SK-N-SH (cell line): ENCODE results near the gene SMARCC1. TPM values are rescaled to one million over a fixed set of nuclear protein-coding genes. Genes with fewer than 3 reads are reported as not detected.

Experiments used
- CTCF ChIA-PET: fragments of 300-600, 350-600 bp; formaldehyde crosslinking; extraction: SDS; loops from one replicate; lab custom pipeline; 2021; lab: Yijun Ruan, JAX
- POLR2A ChIA-PET: fragments of 350-600 bp; sonication (Branson Sonifier 250); formaldehyde crosslinking; extraction: SDS; loops from one replicate; lab custom pipeline; 2020; ENCODE audit warnings: antibody characterized with exemption, inconsistent platforms; lab: Yijun Ruan, JAX
- DNase-seq: peaks from one replicate; pipeline ENCODE4 v3.0.0; 2012
- H2AFZ ChIP-seq: fragments of 200-600 bp; sonication (generic); 2 replicates; pipeline ENCODE4 v1.8.1; 2016; ENCODE audit warnings: antibody characterized with exemption, mild to moderate bottlenecking, low read depth
- H3F3A ChIP-seq: fragments of 200-600 bp; sonication (generic); replicated peaks from 2 replicates; pipeline ENCODE3; 2016; ENCODE audit warnings: antibody characterized with exemption, mild to moderate bottlenecking; ENCODE audit not compliant: insufficient read depth
- H3K27ac ChIP-seq, 2 experiments: fragments of 200-500 bp in 1 of 2; fragments of 200-600 bp in 1 of 2; sonication (Bioruptor generic) in 1 of 2; sonication (generic), shearing (Covaris generic) in 1 of 2; 2 replicates each; pipeline versions ENCODE4 v1.5.1 to v1.6.1; 2014 to 2016; ENCODE audit warnings: low read depth in 2 of 2, inconsistent platforms in 1 of 2, low read length in 1 of 2, mild to moderate bottlenecking in 1 of 2, mixed read lengths in 1 of 2
- H3K27me3 ChIP-seq: fragments of 200-600 bp; sonication (generic), shearing (Covaris generic); 2 replicates; pipeline ENCODE4 v1.6.1; 2016; ENCODE audit warnings: mixed run types; ENCODE audit not compliant: insufficient read depth
- H3K36me3 ChIP-seq, 2 experiments: fragments of 200-500 bp in 1 of 2; fragments of 200-600 bp in 1 of 2; sonication (Bioruptor generic) in 1 of 2; sonication (generic) in 1 of 2; replicated peaks in 1 of 2; 2 replicates each; pipeline versions ENCODE3 to v1.5.1; 2014 to 2016; ENCODE audit warnings: low read length in 1 of 2, mild to moderate bottlenecking in 1 of 2; ENCODE audit not compliant: insufficient read depth in 2 of 2, control insufficient read depth in 1 of 2
- H3K4me1 ChIP-seq, 2 experiments: fragments of 200-500 bp in 1 of 2; fragments of 200-600 bp in 1 of 2; sonication (Bioruptor generic) in 1 of 2; sonication (generic), shearing (Covaris generic) in 1 of 2; 2 replicates each; pipeline versions ENCODE4 v1.5.1 to v1.6.1; 2014 to 2016; ENCODE audit warnings: low read depth in 1 of 2, low read length in 1 of 2, mixed run types in 1 of 2; ENCODE audit not compliant: insufficient read depth in 2 of 2, control insufficient read depth in 1 of 2
- H3K4me2 ChIP-seq: fragments of 200-600 bp; sonication (generic), shearing (Covaris generic); 2 replicates; pipeline ENCODE4 v1.6.1; 2017; ENCODE audit warnings: mixed run types
- H3K4me3 ChIP-seq, 2 experiments: fragments of 200-500 bp in 1 of 2; fragments of 200-600 bp in 1 of 2; sonication (Bioruptor generic) in 1 of 2; sonication (generic), shearing (Covaris generic) in 1 of 2; 2 replicates each; pipeline versions ENCODE4 v1.5.1 to v1.8.1; 2014 to 2016; ENCODE audit warnings: low read depth in 2 of 2, inconsistent platforms in 1 of 2, low read length in 1 of 2, mild to moderate bottlenecking in 1 of 2, mixed read lengths in 1 of 2, moderate library complexity in 1 of 2
- H3K79me2 ChIP-seq: fragments of 200-600 bp; sonication (generic); 2 replicates; pipeline ENCODE4 v1.8.1; 2017; ENCODE audit warnings: mild to moderate bottlenecking; ENCODE audit not compliant: insufficient read depth
- H3K9ac ChIP-seq: fragments of 200-600 bp; sonication (generic); 2 replicates; pipeline ENCODE4 v1.6.1; 2017; ENCODE audit warnings: mixed run types
- H3K9me2 ChIP-seq: fragments of 200-600 bp; sonication (generic); 2 replicates; pipeline ENCODE4 v1.6.1; 2017; ENCODE audit warnings: mixed run types
- H3K9me3 ChIP-seq: fragments of 200-600 bp; sonication (generic); 2 replicates; pipeline ENCODE4 v1.6.1; 2017; ENCODE audit warnings: mixed run types, mild to moderate bottlenecking, moderate library complexity
- H4K20me1 ChIP-seq: fragments of 200-600 bp; sonication (generic); 2 replicates; pipeline ENCODE4 v1.6.1; 2017; ENCODE audit warnings: mild to moderate bottlenecking, mixed run types; ENCODE audit not compliant: insufficient read depth
- FOXJ3 ChIP-seq: sonication (generic); formaldehyde crosslinking; IDR thresholded peaks from 2 replicates; pipeline ENCODE4 v1.5.1; 2020; ENCODE audit warnings: mild to moderate bottlenecking, missing genetic modification reagents
- JUND ChIP-seq: IDR thresholded peaks from 2 replicates; pipeline ENCODE4 v1.4.0; 2012
- MEF2A ChIP-seq: IDR thresholded peaks from 2 replicates; pipeline ENCODE4 v1.4.0; 2012; ENCODE audit warnings: low read depth, borderline replicate concordance
- MXI1 ChIP-seq: IDR thresholded peaks from 2 replicates; pipeline ENCODE4 v1.6.1; 2012; ENCODE audit warnings: mild to moderate bottlenecking, low read depth, low read length, improper control_type of control experiment
- NFIC ChIP-seq: IDR thresholded peaks from 2 replicates; pipeline ENCODE4 v1.4.0; 2012; ENCODE audit warnings: borderline replicate concordance
- NRF1 ChIP-seq: IDR thresholded peaks from 2 replicates; pipeline ENCODE4 v1.6.1; 2012; ENCODE audit warnings: low read depth, mild to moderate bottlenecking, low read length
- POLR2AphosphoS5 ChIP-seq: IDR thresholded peaks from 2 replicates; pipeline ENCODE4 v1.6.1; 2012; ENCODE audit warnings: low read depth, low read length
- RCOR1 ChIP-seq: fragments of 150-350 bp; IDR thresholded peaks from 2 replicates; pipeline ENCODE4 v1.6.1; 2017; ENCODE audit warnings: antibody characterized with exemption, low read length
- SMC3 ChIP-seq: IDR thresholded peaks from 2 replicates; pipeline ENCODE4 v1.6.1; 2012; ENCODE audit warnings: low read depth, low read length, improper control_type of control experiment
- TEAD4 ChIP-seq: IDR thresholded peaks from 2 replicates; pipeline ENCODE4 v1.4.0; 2012; ENCODE audit warnings: mild to moderate bottlenecking, borderline replicate concordance; ENCODE audit not compliant: insufficient read depth
- YY1 ChIP-seq: IDR thresholded peaks from 2 replicates; pipeline ENCODE4 v1.4.0; 2012; ENCODE audit warnings: low read depth, mild to moderate bottlenecking
- WGBS: methylation state at CpG from one replicate; pipeline ENCODE4 v1.1.6; 2017; ENCODE audit warnings: low lambda C conversion rate; 5-methylcytosine and 5-hydroxymethylcytosine counted together
- polyA plus RNA-seq, 3 experiments: library from polyadenylated mRNA; depleted of rRNA; stranded (reverse); fragments of >200 nt; gene quantifications; 2 replicates each; pipeline ENCODE4 v1.2.3, GENCODE V29; 2012
- TF ChIP-seq, protein P1 (sequence below): fragments of 150-350 bp; IDR thresholded peaks from 2 replicates; pipeline ENCODE4 v1.6.1; 2016; ENCODE audit warnings: mild to moderate bottlenecking, low read depth, low read length
- TF ChIP-seq, protein P2 (sequence below): IDR thresholded peaks from 2 replicates; pipeline ENCODE4; 2012
- TF ChIP-seq, protein P3 (sequence below): IDR thresholded peaks from 2 replicates; pipeline ENCODE4 v1.4.0; 2012; ENCODE audit warnings: low read depth, borderline replicate concordance
- TF ChIP-seq, protein P4 (sequence below): IDR thresholded peaks from 2 replicates; pipeline ENCODE4 v1.4.0; 2012; ENCODE audit warnings: low read depth

Gene SMARCC1
- polyA plus RNA-seq, 1 of the 3 experiments (the other 2 are of a cell fraction): 16.5 TPM

DNA sequence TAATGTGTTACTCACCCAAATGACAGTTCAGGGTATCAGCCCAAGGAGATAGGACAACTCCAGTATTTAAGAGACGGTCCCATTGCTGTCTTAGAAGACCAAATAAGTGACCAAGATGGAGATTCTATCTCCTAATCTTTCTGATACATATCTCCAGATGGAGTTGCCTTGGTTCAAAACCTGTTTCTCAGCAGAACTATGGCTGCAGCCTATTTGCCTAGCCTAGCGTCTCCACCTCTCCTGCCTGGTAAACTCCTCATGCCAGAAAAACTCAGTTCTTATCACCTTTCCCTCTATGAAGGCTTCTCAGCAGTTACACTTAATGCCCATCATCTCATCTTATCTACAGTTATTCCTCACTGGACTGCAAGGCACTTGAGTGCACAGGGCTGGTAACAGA lies 201.8 kb downstream of the SMARCC1 start (continued):
- TF ChIP-seq, protein P1, sequence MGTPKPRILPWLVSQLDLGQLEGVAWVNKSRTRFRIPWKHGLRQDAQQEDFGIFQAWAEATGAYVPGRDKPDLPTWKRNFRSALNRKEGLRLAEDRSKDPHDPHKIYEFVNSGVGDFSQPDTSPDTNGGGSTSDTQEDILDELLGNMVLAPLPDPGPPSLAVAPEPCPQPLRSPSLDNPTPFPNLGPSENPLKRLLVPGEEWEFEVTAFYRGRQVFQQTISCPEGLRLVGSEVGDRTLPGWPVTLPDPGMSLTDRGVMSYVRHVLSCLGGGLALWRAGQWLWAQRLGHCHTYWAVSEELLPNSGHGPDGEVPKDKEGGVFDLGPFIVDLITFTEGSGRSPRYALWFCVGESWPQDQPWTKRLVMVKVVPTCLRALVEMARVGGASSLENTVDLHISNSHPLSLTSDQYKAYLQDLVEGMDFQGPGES: no peak
- TF ChIP-seq, protein P2, sequence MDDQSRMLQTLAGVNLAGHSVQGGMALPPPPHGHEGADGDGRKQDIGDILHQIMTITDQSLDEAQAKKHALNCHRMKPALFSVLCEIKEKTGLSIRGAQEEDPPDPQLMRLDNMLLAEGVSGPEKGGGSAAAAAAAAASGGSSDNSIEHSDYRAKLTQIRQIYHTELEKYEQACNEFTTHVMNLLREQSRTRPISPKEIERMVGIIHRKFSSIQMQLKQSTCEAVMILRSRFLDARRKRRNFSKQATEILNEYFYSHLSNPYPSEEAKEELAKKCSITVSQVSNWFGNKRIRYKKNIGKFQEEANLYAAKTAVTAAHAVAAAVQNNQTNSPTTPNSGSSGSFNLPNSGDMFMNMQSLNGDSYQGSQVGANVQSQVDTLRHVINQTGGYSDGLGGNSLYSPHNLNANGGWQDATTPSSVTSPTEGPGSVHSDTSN: no peak

DNA sequence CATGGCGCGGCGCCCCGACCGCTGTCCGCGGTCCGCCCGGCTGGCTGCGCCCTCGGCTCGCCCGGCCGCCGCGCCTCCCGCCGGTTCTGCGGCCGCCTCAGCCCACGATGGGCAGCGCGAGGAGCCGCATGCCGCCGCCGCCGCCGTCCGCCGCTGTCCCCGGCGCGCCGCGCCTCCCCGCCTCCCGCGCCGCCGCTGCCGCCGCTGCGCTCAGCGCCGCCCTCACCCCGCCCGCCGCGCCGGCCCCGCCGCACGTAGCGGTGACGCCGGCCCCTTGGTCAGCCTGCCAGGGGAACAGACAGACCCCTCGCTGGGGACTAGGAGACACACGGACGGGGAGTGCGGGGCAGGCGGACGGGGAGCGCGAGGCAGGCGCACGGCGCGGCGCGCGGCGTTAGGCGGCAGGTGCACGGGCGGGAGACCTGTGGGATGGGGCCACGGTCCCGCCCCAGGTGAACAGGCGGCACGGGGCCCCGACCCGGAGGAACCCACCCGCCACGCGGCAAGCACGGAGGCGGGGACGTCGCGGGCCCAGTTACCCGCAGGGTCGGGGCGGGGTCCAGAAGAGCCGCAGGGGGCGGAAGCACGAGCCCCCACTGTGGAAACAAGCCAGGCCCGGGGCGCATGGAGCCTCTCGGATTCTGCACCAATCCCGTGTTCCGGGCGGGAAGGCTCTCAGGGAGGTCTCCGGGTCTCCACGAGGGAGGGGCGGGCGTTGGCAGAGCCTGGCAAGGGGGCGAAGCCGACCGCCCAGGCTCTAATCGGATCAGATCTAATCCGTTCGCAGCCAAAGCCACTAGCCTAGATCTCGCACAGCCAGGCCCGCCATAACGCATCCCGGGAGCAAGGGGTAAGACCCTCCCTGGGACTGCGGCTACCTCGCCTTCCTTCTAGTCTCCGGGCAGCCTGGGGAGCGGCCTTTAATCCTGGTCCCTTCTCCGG lies 202.7 kb downstream of the SMARCC1 start, which contains the start of gene CSPG5:
Gene CSPG5, minus strand, starts transcription at position 175 of the 942 bp plus-strand sequence. Its CDS starts 172 bp downstream, at position 3.
- peak within 1 kb of the TSS; percentile 82 for H2AFZ ChIP-seq
- no peaks in the 10 kb centered on the region for H3K9me3 ChIP-seq
- DNase-seq: peak; percentile 85
- peaks cover 7% of the 10 kb centered on the region; the same call in 1 of the 2 replicates for H3K27me3 ChIP-seq
- no peak within 1 kb of the TSS for H3K27ac ChIP-seq
- no peaks in the 10 kb centered on the region for H3K9me2 ChIP-seq
- WGBS: 34% methylated on average over 21 of the region's 121 CpGs
- H3K4me3 ChIP-seq: peak within 1 kb of the TSS; percentile 53 to 57
- H3K79me2 ChIP-seq: no peaks in the 10 kb centered on the region
- peaks cover 0 to 2% of the 10 kb centered on the region in 2 experiments for H3K36me3 ChIP-seq
- ChIA-PET POLR2A (no interaction called here), CTCF (interaction anchor here (0.6 to 1.5 kb wide), 2 partner anchors 46 to 103 kb away, joined by 3 read pairs; no protein-coding TSS in a partner anchor)
- TF ChIP-seq MXI1: 0 out of 2 replicates have a peak, but pooled peaks have one; percentile 13
- no peak; the same call in 1 of the 2 replicates for TF ChIP-seq NRF1
- no peaks in the 10 kb centered on the region for H4K20me1 ChIP-seq
- H3K4me1 ChIP-seq: peaks cover 0 to 13% of the 10 kb centered on the region in 2 experiments; a peak in 1 of 4 replicates
- H3F3A ChIP-seq: peaks cover 17% of the 10 kb centered on the region
- no peak within 1 kb of the TSS for H3K9ac ChIP-seq
- peak within 1 kb of the TSS; percentile 82 for H3K4me2 ChIP-seq

DNA sequence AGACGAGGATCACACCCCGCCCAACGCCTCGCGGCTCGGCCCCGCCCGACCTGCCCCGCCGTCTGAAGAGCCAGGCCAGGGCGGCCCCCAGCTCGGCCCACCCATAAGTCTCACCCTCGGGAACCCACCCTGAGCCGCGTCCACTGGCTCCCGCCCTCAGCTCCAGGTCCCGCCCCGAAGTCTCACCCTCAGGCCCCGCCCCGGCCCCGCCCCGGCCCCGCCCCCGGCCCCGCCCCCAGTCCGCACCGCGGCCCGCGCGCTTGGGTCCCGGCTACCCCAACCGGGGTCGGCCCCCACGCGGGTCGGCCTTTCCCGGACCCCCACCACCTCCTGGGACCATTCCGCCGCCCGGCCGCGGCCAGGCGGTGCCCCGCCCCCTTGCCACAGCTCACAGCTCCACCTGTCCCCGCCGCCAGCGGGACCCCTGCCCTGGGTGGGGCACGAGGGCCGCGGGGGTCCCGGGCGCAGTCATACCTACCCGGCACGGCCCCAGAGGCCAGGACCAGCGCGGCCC lies 203.5 kb downstream of the SMARCC1 start:
- Histone ChIP-seq H2AFZ (peak overlapping the region; percentile 82), H3F3A (peaks cover 17% of the 10 kb centered on the region), H4K20me1 (no peaks in the 10 kb centered on the region), H3K36me3 (no peaks in the 10 kb centered on the region), H3K27ac (no peak overlapping the region), H3K4me1 (peaks cover 0 to 13% of the 10 kb centered on the region in 2 experiments; a peak in 1 of 4 replicates), H3K27me3 (peaks cover 7% of the 10 kb centered on the region; the same call in 1 of the 2 replicates), H3K4me2 (peak overlapping the region; percentile 82; the same call in 1 of the 2 replicates), H3K79me2 (no peaks in the 10 kb centered on the region), H3K4me3 (peak overlapping the region; percentile 53 to 57; a peak in 3 of 4 replicates), H3K9me3 (no peaks in the 10 kb centered on the region), H3K9me2 (no peaks in the 10 kb centered on the region), H3K9ac (no peak overlapping the region)
- WGBS: 2% methylated on average over 20 of the region's 57 CpGs
- POLR2A ChIA-PET: no interaction called here
- DNase-seq: peak; percentile 93
- CTCF ChIA-PET: interaction anchor here (0.6 to 1.5 kb wide), 3 partner anchors 47 to 102 kb away, joined by 3 read pairs; no protein-coding TSS in a partner anchor
- TF ChIP-seq SMC3: no peak
- no peak for TF ChIP-seq RCOR1
- TF ChIP-seq, protein P3, sequence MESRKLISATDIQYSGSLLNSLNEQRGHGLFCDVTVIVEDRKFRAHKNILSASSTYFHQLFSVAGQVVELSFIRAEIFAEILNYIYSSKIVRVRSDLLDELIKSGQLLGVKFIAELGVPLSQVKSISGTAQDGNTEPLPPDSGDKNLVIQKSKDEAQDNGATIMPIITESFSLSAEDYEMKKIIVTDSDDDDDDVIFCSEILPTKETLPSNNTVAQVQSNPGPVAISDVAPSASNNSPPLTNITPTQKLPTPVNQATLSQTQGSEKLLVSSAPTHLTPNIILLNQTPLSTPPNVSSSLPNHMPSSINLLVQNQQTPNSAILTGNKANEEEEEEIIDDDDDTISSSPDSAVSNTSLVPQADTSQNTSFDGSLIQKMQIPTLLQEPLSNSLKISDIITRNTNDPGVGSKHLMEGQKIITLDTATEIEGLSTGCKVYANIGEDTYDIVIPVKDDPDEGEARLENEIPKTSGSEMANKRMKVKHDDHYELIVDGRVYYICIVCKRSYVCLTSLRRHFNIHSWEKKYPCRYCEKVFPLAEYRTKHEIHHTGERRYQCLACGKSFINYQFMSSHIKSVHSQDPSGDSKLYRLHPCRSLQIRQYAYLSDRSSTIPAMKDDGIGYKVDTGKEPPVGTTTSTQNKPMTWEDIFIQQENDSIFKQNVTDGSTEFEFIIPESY: no peak
- TF ChIP-seq, protein P1: no peak
- TF ChIP-seq, protein P4, sequence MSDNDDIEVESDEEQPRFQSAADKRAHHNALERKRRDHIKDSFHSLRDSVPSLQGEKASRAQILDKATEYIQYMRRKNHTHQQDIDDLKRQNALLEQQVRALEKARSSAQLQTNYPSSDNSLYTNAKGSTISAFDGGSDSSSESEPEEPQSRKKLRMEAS: no peak
- TF ChIP-seq FOXJ3 (CRISPR knock-in tag): no peak
- no peak for TF ChIP-seq NFIC
- no peak for TF ChIP-seq YY1
- no peak for TF ChIP-seq TEAD4
- TF ChIP-seq MXI1: no peak
- TF ChIP-seq MEF2A: no peak
- no peak for TF ChIP-seq POLR2AphosphoS5
- TF ChIP-seq JUND: no peak
